GM19239 (cell line): ENCODE results near the gene UQCRH.
A peak's percentile ranks its signal among the peaks of the same experiment; 100 is the strongest.
"Not testable (repeated sequence)": the region's sequence is repeated elsewhere in the genome, so short reads cannot be mapped to it uniquely, and the experiment has no call there.

ENCODE experiments used
- DNase-seq: peaks from one replicate; pipeline ENCODE4 v3.0.0; 2011; ENCODE audit warnings: low spot score; ENCODE audit not compliant: insufficient read length
- FAIRE-seq: peaks from 2 replicates; lab custom pipeline; 2011; peaks lifted over from hg19 to GRCh38; lab: Jason Lieb, UNC

UQCRH gene

GRCh38 chr1:46330381-46330780, 26.9 kb downstream of the UQCRH start:
- peak; percentile 40 for FAIRE-seq
- not testable (repeated sequence) for DNase-seq

- peak; percentile 90 for FAIRE-seq
- not testable (repeated sequence) for DNase-seq
Measured at GRCh38 chr1:46331786-46332540, 28.5 kb downstream of the UQCRH start.

GRCh38 chr1:46333300-46334029, 30.0 kb downstream of the UQCRH start:
- no peak for DNase-seq
- peak; percentile 97 for FAIRE-seq

GRCh38 chr1:46334030-46334384, 30.5 kb downstream of the UQCRH start:
- no peak for FAIRE-seq
- DNase-seq: no peak

- FAIRE-seq (no peak), DNase-seq (no peak)
Measured at GRCh38 chr1:46335081-46335480, 31.6 kb downstream of the UQCRH start.

- not testable (repeated sequence) for FAIRE-seq, DNase-seq
Measured at GRCh38 chr1:46337409-46337808, 33.9 kb downstream of the UQCRH start.

GRCh38 chr1:46340404-46341221, 37.1 kb downstream of the UQCRH start, which contains the start of gene NSUN4:
NSUN4 (plus strand) TSS chr1:46340807; CDS start chr1:46340827, 20 bp downstream.
- peak; percentile 99 for FAIRE-seq

GRCh38 chr1:46341222-46342083, 38.0 kb downstream of the UQCRH start:
- no peak for FAIRE-seq
- no peak for DNase-seq

More at GRCh38 chr1:46340404-46341221, 37.1 kb downstream of the UQCRH start, which contains the start of gene NSUN4:
- DNase-seq: peak; percentile 51

GRCh38 chr1:46342084-46342656, 38.7 kb downstream of the UQCRH start:
- FAIRE-seq (peak; percentile 70), DNase-seq (peak; percentile 40)

GRCh38 chr1:46342677-46343350, 39.3 kb downstream of the UQCRH start:
- no peak for FAIRE-seq

GRCh38 chr1:46343351-46343695, 39.8 kb downstream of the UQCRH start:
- FAIRE-seq (no peak), DNase-seq (no peak)

More at GRCh38 chr1:46342677-46343350, 39.3 kb downstream of the UQCRH start:
- DNase-seq: no peak

- no peak for DNase-seq
- FAIRE-seq: no peak
Measured at GRCh38 chr1:46343705-46344104, 40.2 kb downstream of the UQCRH start.

GRCh38 chr1:46344481-46344880, 41.0 kb downstream of the UQCRH start:
- FAIRE-seq (no peak), DNase-seq (no peak)

GRCh38 chr1:46345281-46345680, 41.8 kb downstream of the UQCRH start:
- FAIRE-seq (no peak), DNase-seq (no peak)

GRCh38 chr1:46352363-46352762, 48.9 kb downstream of the UQCRH start:
- no peak for DNase-seq
- FAIRE-seq: no peak

GRCh38 chr1:46355920-46356319, 52.4 kb downstream of the UQCRH start:
- not testable (repeated sequence) for DNase-seq, FAIRE-seq

GRCh38 chr1:46362158-46362557, 58.7 kb downstream of the UQCRH start:
- no peak for DNase-seq
- peak; percentile 37 for FAIRE-seq

- no peak for FAIRE-seq
Measured at GRCh38 chr1:46363121-46363520, 59.6 kb downstream of the UQCRH start.

GRCh38 chr1:46364612-46365011, 61.1 kb downstream of the UQCRH start:
- FAIRE-seq (no peak), DNase-seq (no peak)

More at GRCh38 chr1:46363121-46363520, 59.6 kb downstream of the UQCRH start:
- no peak for DNase-seq
